PC-3 (cell line): ENCODE results near the gene PIGC. TPM values are rescaled to one million over a fixed set of nuclear protein-coding genes. Genes with fewer than 3 reads are reported as not detected.

Experiments
- total RNA-seq: library from RNA; depleted of rRNA; stranded (reverse); fragments of >200 nt; gene quantifications from 2 replicates; pipeline ENCODE4 v1.2.3, GENCODE V29; 2014; rRNA removed

Gene PIGC
- total RNA-seq, 1 experiment from 2014 or later: 70.5 TPM

Other genes with a start within 250 kb of the PIGC start
- not detected in 2 replicates for gene C1orf105, start 23.4 kb downstream of the PIGC start, total RNA-seq
- gene SUCO, start 89.1 kb upstream of the PIGC start, total RNA-seq: 72.0 and 81.3 TPM in 2 replicates
- 0.04 TPM in 1 of 2 replicates, not detected in the other for gene FASLG, start 215.0 kb upstream of the PIGC start, total RNA-seq